Spleen (tissue), 11 donors: ENCODE results near the gene MYO5B. TPM values are rescaled to one million over a fixed set of nuclear protein-coding genes. Genes with fewer than 3 reads are reported as not detected.

Experiments used
- DNase-seq: peaks from one replicate; pipeline ENCODE4 v3.0.0-alpha.2; 2020
- H3K27ac ChIP-seq, 8 donors: fragments of 200-600 bp; sonication (generic) in 7 of 8; 1 replicate in 4 of 8; 2 replicates in 4 of 8; pipeline versions ENCODE4 v1.5.0 to v1.8.0; 2016 to 2021; ENCODE audit warnings: inconsistent platforms in 4 of 8, mild to moderate bottlenecking in 4 of 8, moderate library complexity in 1 of 8
- H3K27me3 ChIP-seq, 7 donors: fragments of 200-600 bp; sonication (generic) in 6 of 7; replicated peaks in 1 of 7; 1 replicate in 4 of 7; 2 replicates in 3 of 7; pipeline versions ENCODE4 v1.5.0 to v1.8.0; 2016 to 2021; ENCODE audit warnings: inconsistent platforms in 3 of 7, mild to moderate bottlenecking in 1 of 7
- H3K36me3 ChIP-seq, 6 donors: fragments of 200-600 bp; sonication (generic) in 5 of 6; 1 replicate in 4 of 6; 2 replicates in 2 of 6; pipeline versions ENCODE4 v1.5.0 to v1.8.0; 2016 to 2021; ENCODE audit warnings: inconsistent platforms in 2 of 6
- H3K4me1 ChIP-seq, 6 donors: fragments of 200-600 bp; sonication (generic) in 5 of 6; 1 replicate in 3 of 6; 2 replicates in 3 of 6; pipeline versions ENCODE4 v1.5.0 to v1.8.0; 2016 to 2021; ENCODE audit warnings: inconsistent platforms in 3 of 6
- H3K4me3 ChIP-seq, 8 donors: fragments of 200-600 bp; sonication (generic) in 7 of 8; 1 replicate in 4 of 8; 2 replicates in 4 of 8; pipeline versions ENCODE4 v1.5.0 to v1.8.0; 2016 to 2021; ENCODE audit warnings: inconsistent platforms in 4 of 8, mild to moderate bottlenecking in 4 of 8, moderate library complexity in 2 of 8
- H3K9me3 ChIP-seq, 8 donors: fragments of 200-600 bp; sonication (generic) in 7 of 8; 1 replicate in 4 of 8; 2 replicates in 4 of 8; pipeline versions ENCODE4 v1.5.0 to v1.8.0; 2016 to 2021; ENCODE audit warnings: inconsistent platforms in 4 of 8
- POLR2A ChIP-seq, 3 donors: fragments of 450-650 bp; IDR thresholded peaks; one replicate each; pipeline ENCODE4 v1.5.1; 2017; ENCODE audit warnings: antibody characterized with exemption in 3 of 3, mild to moderate bottlenecking in 1 of 3
- POLR2AphosphoS5 ChIP-seq, 3 donors: sonication (generic); formaldehyde crosslinking; IDR thresholded peaks; one replicate each; pipeline ENCODE4 v1.5.1; 2017; ENCODE audit warnings: antibody characterized with exemption in 3 of 3
- WGBS, 5 donors: extraction: QIAGEN DNeasy Blood & Tissue Kit in 3 of 5; methylation state at CpG; one replicate each; pipeline versions ENCODE4 v1.1.5 to v1.1.7; 2013 to 2018; 5-methylcytosine and 5-hydroxymethylcytosine counted together
- intact Hi-C: fragments of 100-400 bp; cut with DNase I; formaldehyde crosslinking; loops from one replicate; pipeline ENCODE4 v1.15.0; 2023; ENCODE audit warnings: low total_unique reads
- polyA plus RNA-seq, 3 donors: library from polyadenylated mRNA; stranded (reverse); fragments of 200-250 nt; gene quantifications; one replicate each; pipeline ENCODE4 v1.2.1, GENCODE V29; 2013
- total RNA-seq, 7 donors: library from RNA; depleted of rRNA in 3 of 7; stranded (reverse); fragments of >200 nt in 3 of 7; fragmentation: NEBNext Ultra II Directional in 4 of 7; extraction: Animal tissue kit (Norgen Biotek cat#: 25700) in 4 of 7; gene quantifications; one replicate each; pipeline versions ENCODE4 v1.1.0 to v1.2.1, GENCODE V29; 2016 to 2021
- TF ChIP-seq, protein P1 (sequence below), 11 experiments: fragments of 200-600 bp in 7 of 11; fragments of 450-650 bp in 4 of 11; sonication (generic) in 4 of 11; IDR thresholded peaks in 8 of 11; conservative IDR thresholded peaks in 3 of 11; 1 replicate in 7 of 11; 2 replicates in 4 of 11; pipeline versions ENCODE4 v1.4.0 to v1.8.0; 2016 to 2021; ENCODE audit warnings: antibody characterized with exemption in 11 of 11, inconsistent platforms in 4 of 11, mild to moderate bottlenecking in 1 of 11
- donor health status: healthy with polysubstance abuse.
- donor health status: DM: no; HTN: no; CAD: no; lungs with moderate emphysema.
- donor health status: DM: no; HTN: no; CAD: no.
- donor health status: Bipolar disorder and iron deficiency.
- donor health status: healthy.
- donor health status: DM: no; HTN: no; CAD: no.
- donor health status: DM: yes; HTN: yes; CAD: no.

Gene MYO5B
- total and polyA plus RNA-seq, 10 donors: 0.74 to 6.0 (median 2.4) TPM

DNA sequence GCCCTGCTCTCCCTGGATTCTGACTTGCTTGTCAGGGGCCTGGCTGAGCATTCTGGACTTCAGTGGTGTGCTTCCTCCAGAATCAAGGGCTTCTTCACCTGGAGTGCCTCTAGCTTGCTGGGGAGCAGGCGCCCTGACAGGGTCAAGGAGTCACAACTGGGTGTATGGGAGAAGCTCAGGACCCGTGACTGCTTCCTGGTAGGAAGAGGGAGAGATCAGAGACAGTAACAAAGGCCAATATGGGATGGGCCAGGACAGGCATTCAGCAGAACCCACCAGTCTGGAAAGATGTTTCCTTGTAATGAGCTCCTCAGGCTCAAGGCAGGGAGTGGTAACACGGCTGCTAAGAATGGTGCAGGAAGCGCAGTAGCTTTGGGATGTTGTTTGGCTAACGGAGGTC lies 277.2 kb downstream of the MYO5B start:
- TF ChIP-seq, protein P1, sequence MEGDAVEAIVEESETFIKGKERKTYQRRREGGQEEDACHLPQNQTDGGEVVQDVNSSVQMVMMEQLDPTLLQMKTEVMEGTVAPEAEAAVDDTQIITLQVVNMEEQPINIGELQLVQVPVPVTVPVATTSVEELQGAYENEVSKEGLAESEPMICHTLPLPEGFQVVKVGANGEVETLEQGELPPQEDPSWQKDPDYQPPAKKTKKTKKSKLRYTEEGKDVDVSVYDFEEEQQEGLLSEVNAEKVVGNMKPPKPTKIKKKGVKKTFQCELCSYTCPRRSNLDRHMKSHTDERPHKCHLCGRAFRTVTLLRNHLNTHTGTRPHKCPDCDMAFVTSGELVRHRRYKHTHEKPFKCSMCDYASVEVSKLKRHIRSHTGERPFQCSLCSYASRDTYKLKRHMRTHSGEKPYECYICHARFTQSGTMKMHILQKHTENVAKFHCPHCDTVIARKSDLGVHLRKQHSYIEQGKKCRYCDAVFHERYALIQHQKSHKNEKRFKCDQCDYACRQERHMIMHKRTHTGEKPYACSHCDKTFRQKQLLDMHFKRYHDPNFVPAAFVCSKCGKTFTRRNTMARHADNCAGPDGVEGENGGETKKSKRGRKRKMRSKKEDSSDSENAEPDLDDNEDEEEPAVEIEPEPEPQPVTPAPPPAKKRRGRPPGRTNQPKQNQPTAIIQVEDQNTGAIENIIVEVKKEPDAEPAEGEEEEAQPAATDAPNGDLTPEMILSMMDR (IDR thresholded peaks at IDR 0.05 in 8 of 11, conservative IDR thresholded peaks at IDR 0.05 in 3 of 11): no peak
- TF ChIP-seq POLR2A (IDR thresholded peaks at IDR 0.05) (no peak), POLR2AphosphoS5 (IDR thresholded peaks at IDR 0.05) (no peak)
- DNase-seq: no peak
- H3K9me3 ChIP-seq: peaks cover 0 to 3% (median 0%) of the 10 kb centered on the region in 8 donors
- intact Hi-C loops: no loop called here
- no peak overlapping the region for H3K27ac ChIP-seq
- H3K36me3 ChIP-seq: no peaks in the 10 kb centered on the region
- H3K4me3 ChIP-seq: no peak overlapping the region
- H3K4me1 ChIP-seq: peaks cover 0 to 12% (median 0%) of the 10 kb centered on the region in 6 donors
- peaks cover 0 to 51% (median 6%) of the 10 kb centered on the region in 7 donors for H3K27me3 ChIP-seq
- WGBS, 5 donors: 84 to 91% (median 87%) methylated on average over 5 of the region's 5 CpGs

DNA sequence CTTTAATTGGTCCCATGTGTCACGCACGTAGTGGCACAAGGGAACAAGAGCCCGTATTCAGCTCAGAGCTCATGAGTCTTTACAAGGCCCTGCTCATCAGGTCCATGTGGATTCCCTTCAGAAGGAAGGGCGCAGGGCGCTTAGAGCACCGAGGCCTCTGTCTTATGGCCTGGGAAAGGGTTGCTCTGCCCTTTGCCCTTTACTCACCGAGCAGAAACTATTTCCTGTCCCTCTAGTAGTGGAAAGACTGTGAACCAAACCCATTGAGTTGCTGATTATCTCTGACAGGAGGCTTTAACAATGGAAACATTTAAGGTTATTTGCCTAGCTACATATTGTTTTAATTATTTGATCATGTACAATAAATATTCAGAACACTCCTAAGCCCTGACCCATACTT lies 279.6 kb downstream of the MYO5B start:
- intact Hi-C loops: no loop called here
- TF ChIP-seq POLR2AphosphoS5 (IDR thresholded peaks at IDR 0.05) (no peak), POLR2A (IDR thresholded peaks at IDR 0.05) (no peak)
- TF ChIP-seq, protein P1 (IDR thresholded peaks at IDR 0.05 in 8 of 11, conservative IDR thresholded peaks at IDR 0.05 in 3 of 11): no peak
- Histone ChIP-seq H3K4me1 (peaks cover 0 to 12% (median 0%) of the 10 kb centered on the region in 6 donors), H3K9me3 (peaks cover 0 to 10% (median 0%) of the 10 kb centered on the region in 8 donors), H3K4me3 (no peak overlapping the region), H3K27me3 (peaks cover 0 to 31% (median under 1%) of the 10 kb centered on the region in 7 donors), H3K36me3 (no peaks in the 10 kb centered on the region), H3K27ac (no peak overlapping the region)
- WGBS, 5 donors: 68 to 78% (median 76%) methylated on average over 7 of the region's 7 CpGs
- DNase-seq: no peak

DNA sequence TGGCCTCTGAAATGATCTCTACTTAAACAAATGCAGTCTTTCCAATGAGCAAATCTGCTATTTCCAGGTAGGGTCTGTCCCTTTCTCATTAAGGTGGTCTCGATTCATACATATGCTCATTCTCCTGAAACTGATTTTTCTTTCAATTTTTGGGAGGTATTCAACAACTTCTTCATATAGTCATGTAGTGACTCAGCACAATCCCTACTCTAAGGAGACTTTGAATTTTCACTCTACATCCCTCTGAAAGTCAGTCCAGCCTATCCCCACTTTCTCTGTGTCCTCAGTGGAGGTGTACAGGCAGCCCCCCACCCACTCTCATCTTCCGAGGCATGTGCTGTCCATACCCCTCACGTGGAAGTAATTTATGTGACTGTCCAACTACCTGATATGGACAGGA lies 281.7 kb downstream of the MYO5B start:
- DNase-seq: no peak
- peaks cover 0 to 12% (median 0%) of the 10 kb centered on the region in 6 donors for H3K4me1 ChIP-seq
- intact Hi-C loops: no loop called here
- H3K27me3 ChIP-seq: peaks cover 0 to 23% (median 0%) of the 10 kb centered on the region in 7 donors
- no peak for TF ChIP-seq POLR2AphosphoS5 (IDR thresholded peaks at IDR 0.05)
- TF ChIP-seq, protein P1 (IDR thresholded peaks at IDR 0.05 in 8 of 11, conservative IDR thresholded peaks at IDR 0.05 in 3 of 11): no peak
- TF ChIP-seq POLR2A (IDR thresholded peaks at IDR 0.05): no peak
- peaks cover 0 to 10% (median 0%) of the 10 kb centered on the region in 8 donors for H3K9me3 ChIP-seq
- WGBS, 5 donors: 79 to 86% (median 83%) methylated on average over 3 of the region's 3 CpGs
- H3K27ac ChIP-seq: no peak overlapping the region
- no peaks in the 10 kb centered on the region for H3K36me3 ChIP-seq
- no peak overlapping the region for H3K4me3 ChIP-seq

- WGBS, 5 donors: 67 to 72% (median 71%) methylated on average over 4 of the region's 4 CpGs
- H3K4me3 ChIP-seq: no peak overlapping the region
- peaks cover 0 to 8% (median 0%) of the 10 kb centered on the region in 7 donors for H3K27me3 ChIP-seq
- H3K36me3 ChIP-seq: no peaks in the 10 kb centered on the region
- H3K9me3 ChIP-seq: peaks cover 0 to 10% (median 0%) of the 10 kb centered on the region in 8 donors
- peaks cover 0 to 6% (median 0%) of the 10 kb centered on the region in 6 donors for H3K4me1 ChIP-seq
- no peak for DNase-seq
- H3K27ac ChIP-seq: no peak overlapping the region
- intact Hi-C loops: no loop called here
- TF ChIP-seq POLR2AphosphoS5 (IDR thresholded peaks at IDR 0.05) (no peak), POLR2A (IDR thresholded peaks at IDR 0.05) (no peak)
- TF ChIP-seq, protein P1 (IDR thresholded peaks at IDR 0.05 in 8 of 11, conservative IDR thresholded peaks at IDR 0.05 in 3 of 11): no peak
Observed at GRCh38 chr18:49911427-49911826, 283.5 kb downstream of the MYO5B start.
